Esophagus (tissue), 2 donors: ENCODE results near the gene NRG2. TPM values are rescaled to one million over a fixed set of nuclear protein-coding genes. Genes with fewer than 3 reads are reported as not detected.
A peak's percentile ranks its signal among the peaks of the same experiment; 100 is the strongest.

ENCODE experiments used
- H3K27ac ChIP-seq, 2 donors: one replicate each; pipeline ENCODE4 v1.5.1; 2013; ENCODE audit warnings: low read depth in 2 of 2, mild to moderate bottlenecking in 2 of 2, inconsistent platforms in 1 of 2, low read length in 1 of 2, moderate library complexity in 1 of 2
- H3K27me3 ChIP-seq, 2 donors: one replicate each; pipeline ENCODE4 v1.6.1; 2013; ENCODE audit warnings: low read length in 2 of 2, control low read depth in 1 of 2, mild to moderate bottlenecking in 1 of 2; ENCODE audit not compliant: insufficient read depth in 2 of 2, control insufficient read depth in 1 of 2
- H3K36me3 ChIP-seq, 2 donors: one replicate each; pipeline ENCODE4 v1.6.1; 2013; ENCODE audit warnings: low read length in 1 of 2; ENCODE audit not compliant: control insufficient read depth in 2 of 2, insufficient read depth in 2 of 2
- H3K4me1 ChIP-seq, 2 donors: one replicate each; pipeline ENCODE4 v1.6.1; 2013; ENCODE audit warnings: low read length in 1 of 2; ENCODE audit not compliant: control insufficient read depth in 2 of 2, insufficient read depth in 2 of 2
- H3K4me3 ChIP-seq, 2 donors: one replicate each; pipeline ENCODE4 v1.5.1; 2013; ENCODE audit warnings: low read length in 2 of 2, mild to moderate bottlenecking in 2 of 2, low read depth in 1 of 2, moderate library complexity in 1 of 2
- H3K9me3 ChIP-seq, 2 donors: one replicate each; pipeline ENCODE4 v1.6.1; 2013; ENCODE audit warnings: mild to moderate bottlenecking in 2 of 2, low read depth in 1 of 2, low read length in 1 of 2, moderate library complexity in 1 of 2; ENCODE audit not compliant: control insufficient read depth in 2 of 2, insufficient read depth in 1 of 2
- WGBS, 2 donors: extraction: QIAGEN DNeasy Blood & Tissue Kit; methylation state at CpG; one replicate each; pipeline ENCODE4 v1.1.7; 2013; 5-methylcytosine and 5-hydroxymethylcytosine counted together
- polyA plus RNA-seq, 2 donors: library from polyadenylated mRNA; stranded (reverse); fragments of 200-250 nt; gene quantifications; one replicate each; pipeline ENCODE4 v1.2.3, GENCODE V29; 2013
- donor health status: healthy with polysubstance abuse.
- donor health status: Bipolar disorder and iron deficiency.

Gene NRG2
- polyA plus RNA-seq, 2 donors = 1.7 to 1.8 TPM

DNA sequence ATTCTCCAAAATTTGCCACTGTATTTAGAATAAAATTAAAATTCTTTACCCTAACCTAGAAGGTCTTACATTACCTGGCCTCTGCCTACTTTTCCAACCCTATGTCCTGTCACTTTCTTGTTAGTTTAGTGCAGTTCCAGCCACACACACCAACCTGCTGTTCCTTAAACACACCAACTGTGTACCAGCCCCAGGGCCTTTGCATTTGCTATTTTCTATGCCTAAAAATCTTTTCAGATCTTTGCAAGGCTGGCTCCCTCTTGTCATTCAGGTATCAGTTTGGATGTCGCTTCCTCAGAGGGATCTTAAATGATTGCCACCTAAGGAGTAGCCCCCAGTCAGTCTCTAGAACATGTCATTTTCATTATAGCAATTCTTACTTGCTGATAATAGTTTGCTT, 17.7 kb upstream of the NRG2 start:
- H3K36me3 ChIP-seq = no peaks in the 10 kb centered on the region
- no peaks in the 10 kb centered on the region for H3K9me3 ChIP-seq
- H3K27ac ChIP-seq = no peak overlapping the region
- no peak overlapping the region for H3K4me3 ChIP-seq
- WGBS, 2 donors = 78 to 89% methylated on average over 1 of the region's 1 CpG
- peaks cover 0 to 2% of the 10 kb centered on the region in 2 donors for H3K27me3 ChIP-seq
- no peaks in the 10 kb centered on the region for H3K4me1 ChIP-seq

GRCh38 chr5:140058212-140058932, 15.3 kb upstream of the NRG2 start:
- no peaks in the 10 kb centered on the region for H3K36me3 ChIP-seq
- peaks cover 2 to 4% of the 10 kb centered on the region in 2 donors for H3K27me3 ChIP-seq
- no peaks in the 10 kb centered on the region for H3K4me1 ChIP-seq
- no peaks in the 10 kb centered on the region for H3K9me3 ChIP-seq
- H3K4me3 ChIP-seq = no peak overlapping the region
- no peak overlapping the region for H3K27ac ChIP-seq
- 82 to 87% methylated on average over 5 of the region's 5 CpGs for WGBS, 2 donors

DNA sequence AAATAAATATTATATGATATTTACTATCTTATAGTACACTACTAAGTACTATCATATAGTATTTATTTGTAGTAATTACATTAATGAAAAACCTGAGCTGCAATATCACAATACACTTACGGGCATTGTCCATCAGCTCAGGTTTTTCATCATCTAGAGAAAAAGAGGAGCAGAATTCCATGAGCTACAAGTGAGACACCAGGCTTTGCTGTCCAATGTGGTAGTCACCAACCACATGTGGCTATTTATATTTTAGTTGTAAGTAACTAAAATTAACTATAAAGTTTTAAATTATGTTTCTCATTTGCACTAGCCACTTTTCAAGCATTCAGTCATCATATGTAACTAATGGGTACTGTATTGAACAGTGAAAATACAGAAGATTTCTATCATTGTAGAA, 13.8 kb upstream of the NRG2 start:
- H3K27ac ChIP-seq = no peak overlapping the region
- H3K27me3 ChIP-seq = peaks cover 0 to 4% of the 10 kb centered on the region in 2 donors
- WGBS, 2 donors = 94% methylated on average over 1 of the region's 1 CpG

GRCh38 chr5:140055152-140055551, 12.1 kb upstream of the NRG2 start:
- Histone ChIP-seq H3K36me3 (no peaks in the 10 kb centered on the region), H3K4me3 (no peak overlapping the region), H3K4me1 (no peaks in the 10 kb centered on the region), H3K27me3 (peaks cover 0 to 4% of the 10 kb centered on the region in 2 donors), H3K27ac (no peak overlapping the region), H3K9me3 (no peaks in the 10 kb centered on the region)
- 58% methylated on average over 3 of the region's 3 CpGs for WGBS, 2 donors

More for the DNA sequence above, 13.8 kb upstream of the NRG2 start:
- H3K36me3 ChIP-seq = no peaks in the 10 kb centered on the region
- H3K9me3 ChIP-seq = no peaks in the 10 kb centered on the region
- H3K4me3 ChIP-seq = no peak overlapping the region
- H3K4me1 ChIP-seq = no peaks in the 10 kb centered on the region

- H3K27ac ChIP-seq = no peak overlapping the region
- WGBS, 2 donors = 88 to 91% methylated on average over 1 of the region's 1 CpG
- H3K36me3 ChIP-seq = no peaks in the 10 kb centered on the region
- peaks cover 0 to 4% of the 10 kb centered on the region in 2 donors for H3K27me3 ChIP-seq
- H3K9me3 ChIP-seq = no peaks in the 10 kb centered on the region
- H3K4me1 ChIP-seq = no peaks in the 10 kb centered on the region
- H3K4me3 ChIP-seq = no peak overlapping the region
Measured at GRCh38 chr5:140054086-140054689, 11.1 kb upstream of the NRG2 start.

DNA sequence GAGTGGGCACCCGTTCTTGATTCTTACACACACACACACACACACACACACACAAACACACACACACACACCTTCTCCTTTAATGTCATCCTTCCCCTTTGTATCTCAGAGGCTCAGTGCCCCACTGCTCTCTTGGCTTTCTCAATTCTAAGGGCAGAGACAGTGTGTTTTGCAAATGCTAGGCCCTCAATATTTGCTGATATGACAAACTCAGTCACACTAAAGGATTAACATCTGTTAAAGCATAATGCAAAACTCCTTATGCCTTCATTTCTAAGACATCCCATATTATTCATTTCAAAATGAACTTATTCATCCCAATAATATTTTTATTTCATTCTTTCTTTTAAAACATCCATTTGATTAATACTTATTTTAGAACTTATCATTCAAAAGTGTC, 8.9 kb upstream of the NRG2 start:
- H3K9me3 ChIP-seq = no peaks in the 10 kb centered on the region
- H3K36me3 ChIP-seq = no peaks in the 10 kb centered on the region
- H3K4me3 ChIP-seq = no peak overlapping the region
- H3K4me1 ChIP-seq = no peaks in the 10 kb centered on the region
- no peak overlapping the region for H3K27ac ChIP-seq
- WGBS, 2 donors = 53 to 88% methylated on average over 1 of the region's 1 CpG
- H3K27me3 ChIP-seq = peaks cover 0 to 4% of the 10 kb centered on the region in 2 donors

GRCh38 chr5:140049713-140050112, 6.6 kb upstream of the NRG2 start:
- no peaks in the 10 kb centered on the region for H3K9me3 ChIP-seq
- H3K4me3 ChIP-seq = no peak overlapping the region
- H3K27ac ChIP-seq = no peak overlapping the region
- peaks cover 0 to 4% of the 10 kb centered on the region in 2 donors for H3K27me3 ChIP-seq
- no peaks in the 10 kb centered on the region for H3K36me3 ChIP-seq
- no peaks in the 10 kb centered on the region for H3K4me1 ChIP-seq
- 76 to 83% methylated on average over 5 of the region's 5 CpGs for WGBS, 2 donors

- no peak overlapping the region for H3K27ac ChIP-seq
- 80 to 87% methylated on average over 1 of the region's 1 CpG for WGBS, 2 donors
- no peaks in the 10 kb centered on the region for H3K4me1 ChIP-seq
- H3K36me3 ChIP-seq = no peaks in the 10 kb centered on the region
- no peaks in the 10 kb centered on the region for H3K9me3 ChIP-seq
- H3K4me3 ChIP-seq = no peak overlapping the region
- no peaks in the 10 kb centered on the region for H3K27me3 ChIP-seq
Measured at GRCh38 chr5:140049205-140049604, 6.1 kb upstream of the NRG2 start.

GRCh38 chr5:140044041-140044440, 942 bp upstream of the NRG2 start:
- Histone ChIP-seq H3K27ac (no peak overlapping the region), H3K9me3 (no peaks in the 10 kb centered on the region), H3K36me3 (no peaks in the 10 kb centered on the region), H3K27me3 (peaks cover 0 to 11% of the 10 kb centered on the region in 2 donors), H3K4me3 (no peak overlapping the region), H3K4me1 (peaks cover 5 to 7% of the 10 kb centered on the region in 2 donors)
- WGBS, 2 donors = 50 to 65% methylated on average over 1 of the region's 1 CpG

DNA sequence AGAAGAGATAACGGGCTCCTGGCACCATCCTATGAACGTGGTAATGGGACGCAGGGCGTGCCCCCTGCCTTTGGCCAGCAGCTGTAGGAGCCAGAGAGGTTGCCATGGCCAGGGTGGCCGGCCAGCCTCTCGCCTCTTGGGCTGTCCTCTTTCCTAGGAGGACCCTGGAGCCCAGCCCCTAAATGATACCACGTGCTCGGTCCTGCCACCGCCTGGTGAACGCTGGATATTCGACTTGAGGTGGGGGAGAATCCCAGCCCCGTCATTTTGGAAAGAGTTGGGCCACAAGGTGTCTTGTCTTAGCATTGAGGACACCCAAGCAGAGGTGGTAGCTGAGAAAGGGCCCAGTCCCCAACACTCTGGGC, 391 bp upstream of the NRG2 start:
- peak overlapping the region; percentile 52 to 56 for H3K4me3 ChIP-seq
- H3K27ac ChIP-seq = no peak overlapping the region
- no peaks in the 10 kb centered on the region for H3K36me3 ChIP-seq
- H3K4me1 ChIP-seq = peaks cover 5 to 7% of the 10 kb centered on the region in 2 donors
- WGBS, 2 donors = 3 to 4% methylated on average over 12 of the region's 12 CpGs
- peaks cover 0 to 11% of the 10 kb centered on the region in 2 donors for H3K27me3 ChIP-seq
- no peaks in the 10 kb centered on the region for H3K9me3 ChIP-seq
